Measurements from ENCODE around the gene PURA.

GRCh38 chr5:140073296-140073695, 40.6 kb upstream of the PURA start:
- TF ChIP-seq CTCF (IDR thresholded peaks at IDR 0.05) = peak; percentile 43 to 87 (median 59)
- no peak for TF ChIP-seq POLR2A (IDR thresholded peaks at IDR 0.05)

Data from body of pancreas (tissue), 4 donors.